ENCODE measurements around the gene SLC6A2. TPM values are rescaled to one million over a fixed set of nuclear protein-coding genes. Genes with fewer than 3 reads are reported as not detected.

The SLC6A2 gene
- total RNA-seq, 2 experiments from 2014 or later: not detected

GRCh38 chr16:55732496-55732895, 76.7 kb downstream of the SLC6A2 start:
- peaks cover 37% of the 10 kb centered on the region for H3K27me3 Mint-ChIP-seq

GRCh38 chr16:55734665-55735064, 78.9 kb downstream of the SLC6A2 start:
- H3K27ac Mint-ChIP-seq: no peak overlapping the region
- Histone ChIP-seq H3K4me1 (ENCODE audit: insufficient read depth, low read length) (no peaks in the 10 kb centered on the region), H3K36me3 (ENCODE audit: insufficient read depth, low read length) (no peaks in the 10 kb centered on the region), H3K9me3 (ENCODE audit: control insufficient read depth in 1 of 2, insufficient read depth in 1 of 2, low read length in 2 of 2) (no peaks in the 10 kb centered on the region), H3K27ac (ENCODE audit: low read depth in 1 of 2, low read length in 2 of 2) (no peak overlapping the region), H3K27me3 (ENCODE audit: control insufficient read depth in 1 of 2, insufficient read depth in 2 of 2, low read length in 2 of 2) (peaks cover 0 to 3% of the 10 kb centered on the region in 2 experiments), H3K4me3 (ENCODE audit: low read length) (no peak overlapping the region)
- H3K9me3 Mint-ChIP-seq: no peaks in the 10 kb centered on the region
- CTCF ChIA-PET: no interaction called here
- TF ChIP-seq, protein P1, sequence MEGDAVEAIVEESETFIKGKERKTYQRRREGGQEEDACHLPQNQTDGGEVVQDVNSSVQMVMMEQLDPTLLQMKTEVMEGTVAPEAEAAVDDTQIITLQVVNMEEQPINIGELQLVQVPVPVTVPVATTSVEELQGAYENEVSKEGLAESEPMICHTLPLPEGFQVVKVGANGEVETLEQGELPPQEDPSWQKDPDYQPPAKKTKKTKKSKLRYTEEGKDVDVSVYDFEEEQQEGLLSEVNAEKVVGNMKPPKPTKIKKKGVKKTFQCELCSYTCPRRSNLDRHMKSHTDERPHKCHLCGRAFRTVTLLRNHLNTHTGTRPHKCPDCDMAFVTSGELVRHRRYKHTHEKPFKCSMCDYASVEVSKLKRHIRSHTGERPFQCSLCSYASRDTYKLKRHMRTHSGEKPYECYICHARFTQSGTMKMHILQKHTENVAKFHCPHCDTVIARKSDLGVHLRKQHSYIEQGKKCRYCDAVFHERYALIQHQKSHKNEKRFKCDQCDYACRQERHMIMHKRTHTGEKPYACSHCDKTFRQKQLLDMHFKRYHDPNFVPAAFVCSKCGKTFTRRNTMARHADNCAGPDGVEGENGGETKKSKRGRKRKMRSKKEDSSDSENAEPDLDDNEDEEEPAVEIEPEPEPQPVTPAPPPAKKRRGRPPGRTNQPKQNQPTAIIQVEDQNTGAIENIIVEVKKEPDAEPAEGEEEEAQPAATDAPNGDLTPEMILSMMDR (IDR thresholded peaks at IDR 0.05): no peak
- no peak for ATAC-seq (ENCODE audit: poor library complexity)
- intact Hi-C loops (cut with DNase I, micrococcal nuclease): no loop called here
- H3K4me1 Mint-ChIP-seq (ENCODE audit: low read depth): no peaks in the 10 kb centered on the region
- POLR2A ChIA-PET: no interaction called here
- no peak overlapping the region for H3K4me3 Mint-ChIP-seq
- DNase-seq: no peak
- peaks cover 51% of the 10 kb centered on the region for H3K27me3 Mint-ChIP-seq
- no peaks in the 10 kb centered on the region for H3K36me3 Mint-ChIP-seq (ENCODE audit: low read depth)

More at GRCh38 chr16:55732496-55732895, 76.7 kb downstream of the SLC6A2 start:
- no peaks in the 10 kb centered on the region for H3K4me1 ChIP-seq (ENCODE audit: insufficient read depth, low read length)
- Mint-ChIP-seq H3K4me3 (no peak overlapping the region), H3K27ac (no peak overlapping the region), H3K9me3 (no peaks in the 10 kb centered on the region), H3K4me1 (ENCODE audit: low read depth) (no peaks in the 10 kb centered on the region), H3K36me3 (ENCODE audit: low read depth) (no peaks in the 10 kb centered on the region)
- POLR2A ChIA-PET: no interaction called here
- no peaks in the 10 kb centered on the region for H3K36me3 ChIP-seq (ENCODE audit: insufficient read depth, low read length)
- ATAC-seq (ENCODE audit: poor library complexity) (no peak), DNase-seq (no peak)
- H3K9me3 ChIP-seq (ENCODE audit: control insufficient read depth in 1 of 2, insufficient read depth in 1 of 2, low read length in 2 of 2): no peaks in the 10 kb centered on the region
- TF ChIP-seq, protein P1 (IDR thresholded peaks at IDR 0.05): no peak
- H3K4me3 ChIP-seq (ENCODE audit: low read length): no peak overlapping the region
- H3K27ac ChIP-seq (ENCODE audit: low read depth in 1 of 2, low read length in 2 of 2): no peak overlapping the region
- CTCF ChIA-PET: no interaction called here
- peaks cover 0 to 3% of the 10 kb centered on the region in 2 experiments for H3K27me3 ChIP-seq (ENCODE audit: control insufficient read depth in 1 of 2, insufficient read depth in 2 of 2, low read length in 2 of 2)
- intact Hi-C loops (cut with DNase I, micrococcal nuclease): no loop called here

- H3K9me3 ChIP-seq (ENCODE audit: control insufficient read depth in 1 of 2, insufficient read depth in 1 of 2, low read length in 2 of 2): no peaks in the 10 kb centered on the region
- POLR2A ChIA-PET: no interaction called here
- no peak for ATAC-seq (ENCODE audit: poor library complexity)
- intact Hi-C loops (cut with DNase I, micrococcal nuclease): no loop called here
- H3K4me3 Mint-ChIP-seq: no peak overlapping the region
- H3K36me3 ChIP-seq (ENCODE audit: insufficient read depth, low read length): no peaks in the 10 kb centered on the region
- CTCF ChIA-PET: no interaction called here
- TF ChIP-seq, protein P1 (IDR thresholded peaks at IDR 0.05): no peak
- no peaks in the 10 kb centered on the region for H3K9me3 Mint-ChIP-seq
- no peaks in the 10 kb centered on the region for H3K4me1 ChIP-seq (ENCODE audit: insufficient read depth, low read length)
- H3K36me3 Mint-ChIP-seq (ENCODE audit: low read depth): no peaks in the 10 kb centered on the region
- peaks cover 47% of the 10 kb centered on the region for H3K27me3 Mint-ChIP-seq
- H3K27ac Mint-ChIP-seq: no peak overlapping the region
- no peaks in the 10 kb centered on the region for H3K4me1 Mint-ChIP-seq (ENCODE audit: low read depth)
- H3K4me3 ChIP-seq (ENCODE audit: low read length): no peak overlapping the region
- DNase-seq: no peak
- peaks cover 0 to 3% of the 10 kb centered on the region in 2 experiments for H3K27me3 ChIP-seq (ENCODE audit: control insufficient read depth in 1 of 2, insufficient read depth in 2 of 2, low read length in 2 of 2)
- H3K27ac ChIP-seq (ENCODE audit: low read depth in 1 of 2, low read length in 2 of 2): no peak overlapping the region
Measured at GRCh38 chr16:55735120-55735781, 79.5 kb downstream of the SLC6A2 start.
